D341Med (cell line): Measurements from ENCODE around the gene AMDHD2.

ENCODE experiments used
- DNase-seq: peaks from one replicate; pipeline ENCODE4 v3.0.0; 2012; ENCODE audit warnings: low spot score

AMDHD2 gene

GRCh38 chr16:2499454-2499853 is 20.7 kb upstream of the AMDHD2 start:
- DNase-seq = no peak

- no peak for DNase-seq
Measured at GRCh38 chr16:2499890-2500429, 20.2 kb upstream of the AMDHD2 start.

GRCh38 chr16:2500430-2500917 is 19.7 kb upstream of the AMDHD2 start:
- DNase-seq = no peak

- DNase-seq = peak; percentile 91
Measured at GRCh38 chr16:2500918-2501750, 19.0 kb upstream of the AMDHD2 start.

GRCh38 chr16:2501946-2502895 is 17.9 kb upstream of the AMDHD2 start:
- DNase-seq = no peak

GRCh38 chr16:2505695-2506094 is 14.5 kb upstream of the AMDHD2 start:
- DNase-seq = no peak

- DNase-seq = no peak
Measured at GRCh38 chr16:2507052-2507659, 13.0 kb upstream of the AMDHD2 start.

- DNase-seq = no peak
Measured at GRCh38 chr16:2507665-2508064, 12.5 kb upstream of the AMDHD2 start.

- DNase-seq = no peak
Measured at GRCh38 chr16:2508722-2509400, 11.3 kb upstream of the AMDHD2 start.

GRCh38 chr16:2511128-2511800 is 8.9 kb upstream of the AMDHD2 start:
- no peak for DNase-seq

GRCh38 chr16:2511996-2512734 is 8.0 kb upstream of the AMDHD2 start:
- no peak for DNase-seq

GRCh38 chr16:2512735-2513404 is 7.3 kb upstream of the AMDHD2 start:
- no peak for DNase-seq

- DNase-seq = peak; percentile 95
Measured at GRCh38 chr16:2513405-2514332, 6.5 kb upstream of the AMDHD2 start, which contains the start of gene ATP6V0C. TSS of gene ATP6V0C (plus strand) at chr16:2513952. CDS start at chr16:2514104, 152 bp downstream.

- DNase-seq = no peak
Measured at GRCh38 chr16:2514333-2515179, 5.6 kb upstream of the AMDHD2 start.

- no peak for DNase-seq
Measured at GRCh38 chr16:2515180-2515851, 4.9 kb upstream of the AMDHD2 start.

GRCh38 chr16:2516391-2517240 is 3.6 kb upstream of the AMDHD2 start:
- DNase-seq = no peak
